Liver (tissue), 5 donors: ENCODE results near the gene PDHA1. TPM values are rescaled to one million over a fixed set of nuclear protein-coding genes. Genes with fewer than 3 reads are reported as not detected.

ENCODE experiments used
- polyA plus RNA-seq, 2 donors: library from polyadenylated mRNA; stranded (reverse) in 1 of 2; unstranded in 1 of 2; fragments of 200-250 nt in 1 of 2; fragments of >200 nt in 1 of 2; fragmentation: Nextera tagmentation in 1 of 2; extraction: Ambion mirVana in 1 of 2; gene quantifications; one replicate each; pipeline versions ENCODE4 v1.2.1 to v1.2.3, GENCODE V29; 2013 to 2015
- small RNA-seq: library from RNA; depleted of rRNA; stranded (forward); fragments of <200 nt; gene quantifications from one replicate; pipeline ENCODE3, GENCODE V24; 2014
- total RNA-seq, 2 donors: library from RNA; depleted of rRNA; stranded (reverse); fragments of >200 nt; gene quantifications; one replicate each; pipeline ENCODE4 v1.2.3, GENCODE V29; 2014
- donor health status: healthy.
- donor health status: healthy.
- donor health status: healthy.

Gene PDHA1
- total and polyA plus RNA-seq, 4 donors = 63.5 to 153 (median 129) TPM

Small RNA genes lying within 50 kb of the gene (small RNA-seq; reads per million reads assigned to genes)
- gene RF00019 = not detected

Other genes starting within 250 kb of the PDHA1 start
- gene ADGRG2, start 221.5 kb upstream of the PDHA1 start, total RNA-seq = under 1 TPM in 1 of 2 donors, not detected in 1; 0.08 TPM
- gene ADGRG2, start 221.5 kb upstream of the PDHA1 start, polyA plus RNA-seq = under 1 TPM; 0.24 to 0.45 TPM
- gene MAP3K15, start 171.6 kb downstream of the PDHA1 start, total RNA-seq = under 1 TPM in 1 of 2 donors, not detected in 1; 0.28 TPM
- gene MAP3K15, start 171.6 kb downstream of the PDHA1 start, polyA plus RNA-seq = under 1 TPM in 1 of 2 donors, not detected in 1; 0.09 TPM